MCF 10A (cell line): ENCODE data around the gene ERG. TPM values are rescaled to one million over a fixed set of nuclear protein-coding genes. Genes with fewer than 3 reads are reported as not detected.

Experiments
- BruUV-seq: library from RNA; stranded (reverse); fragments of 400-500 nt; replicated peaks from 2 replicates; lab custom pipeline; 2021; lab: Mats Ljungman, UMichigan
- CTCF ChIA-PET: fragments of 300-600 bp; sonication (Branson Sonifier 250); formaldehyde crosslinking; extraction: SDS; loops from one replicate; lab custom pipeline; 2021; ENCODE audit warnings: antibody characterized with exemption, inconsistent platforms; lab: Yijun Ruan, JAX
- POLR2A ChIA-PET: fragments of 300-600, 350-650 bp; sonication (Branson Sonifier 250); formaldehyde crosslinking; extraction: SDS; loops from one replicate; lab custom pipeline; 2020; ENCODE audit warnings: antibody characterized with exemption, inconsistent platforms; lab: Yijun Ruan, JAX
- DNase-seq: peaks from one replicate; pipeline ENCODE4 v3.0.0-alpha.2; 2018; ENCODE audit not compliant: unreplicated experiment
- H3K27ac Mint-ChIP-seq: one replicate; pipeline ENCODE4 v1.8.0; 2022; ENCODE audit warnings: mild to moderate bottlenecking, low read depth, mixed read lengths; ENCODE audit not compliant: unreplicated experiment
- H3K27me3 Mint-ChIP-seq: one replicate; pipeline ENCODE4 v1.8.0; 2022; ENCODE audit warnings: mixed read lengths; ENCODE audit not compliant: insufficient read depth, unreplicated experiment
- H3K36me3 Mint-ChIP-seq: one replicate; pipeline ENCODE4 v1.8.0; 2022; ENCODE audit warnings: mild to moderate bottlenecking, moderate library complexity, mixed read lengths; ENCODE audit not compliant: insufficient read depth, unreplicated experiment
- H3K4me1 Mint-ChIP-seq: one replicate; pipeline ENCODE4 v1.8.0; 2022; ENCODE audit warnings: mixed read lengths; ENCODE audit not compliant: insufficient read depth, unreplicated experiment
- H3K4me3 Mint-ChIP-seq: one replicate; pipeline ENCODE4 v1.8.0; 2022; ENCODE audit warnings: mild to moderate bottlenecking, moderate library complexity, mixed read lengths; ENCODE audit not compliant: unreplicated experiment
- H3K9me3 Mint-ChIP-seq: one replicate; pipeline ENCODE4 v1.8.0; 2022; ENCODE audit warnings: mixed read lengths; ENCODE audit not compliant: unreplicated experiment
- intact Hi-C: fragments of 100-400 bp; cut with micrococcal nuclease; formaldehyde crosslinking; loops from 2 replicates; pipeline ENCODE4 v1.14.1; 2022
- total RNA-seq: library from RNA; stranded (reverse); gene quantifications from 2 replicates; pipeline ENCODE4 v1.2.3, GENCODE V29; 2022
- TF ChIP-seq, protein P1 (sequence below): fragments of 200-600 bp; IDR thresholded peaks from one replicate; pipeline ENCODE4 v1.8.0; 2022; ENCODE audit warnings: antibody characterized with exemption, mild to moderate bottlenecking; ENCODE audit not compliant: unreplicated experiment

ERG gene
- total RNA-seq, 1 experiment from 2014 or later: not detected

DNA sequence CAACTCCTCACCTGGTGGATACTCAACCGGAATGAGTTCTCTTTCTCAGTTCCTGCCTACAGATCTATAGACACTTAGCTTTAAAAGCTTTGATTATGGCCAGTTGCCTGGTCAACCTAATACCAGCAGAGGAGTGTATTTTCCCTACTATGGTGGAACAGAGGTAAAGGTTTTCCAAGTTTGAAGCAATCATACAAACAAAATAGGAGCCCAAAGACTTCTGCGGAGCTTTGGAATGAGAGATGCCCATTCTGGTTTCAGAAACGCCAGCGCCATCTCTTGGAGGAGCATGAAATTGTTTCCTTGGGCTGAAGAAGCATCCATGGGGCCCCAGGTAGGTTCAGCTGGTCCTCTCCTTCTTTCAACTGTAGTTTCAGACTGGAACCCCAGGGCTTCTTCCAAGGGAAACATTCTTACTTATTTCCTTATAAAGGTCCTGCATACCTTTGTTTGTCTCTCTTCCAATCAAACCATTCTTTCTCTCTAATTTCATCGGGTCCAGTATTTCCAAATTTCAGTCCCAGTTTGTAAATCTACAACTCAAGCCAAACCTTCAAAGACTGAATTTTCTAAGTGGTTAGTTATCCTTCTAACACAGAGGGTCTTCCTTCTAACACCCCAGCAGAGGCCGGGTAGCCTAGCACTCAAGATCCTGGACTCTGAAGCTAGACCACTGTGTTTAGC is 145.6 kb downstream of the ERG start:
- H3K27ac Mint-ChIP-seq: no peak overlapping the region

DNA sequence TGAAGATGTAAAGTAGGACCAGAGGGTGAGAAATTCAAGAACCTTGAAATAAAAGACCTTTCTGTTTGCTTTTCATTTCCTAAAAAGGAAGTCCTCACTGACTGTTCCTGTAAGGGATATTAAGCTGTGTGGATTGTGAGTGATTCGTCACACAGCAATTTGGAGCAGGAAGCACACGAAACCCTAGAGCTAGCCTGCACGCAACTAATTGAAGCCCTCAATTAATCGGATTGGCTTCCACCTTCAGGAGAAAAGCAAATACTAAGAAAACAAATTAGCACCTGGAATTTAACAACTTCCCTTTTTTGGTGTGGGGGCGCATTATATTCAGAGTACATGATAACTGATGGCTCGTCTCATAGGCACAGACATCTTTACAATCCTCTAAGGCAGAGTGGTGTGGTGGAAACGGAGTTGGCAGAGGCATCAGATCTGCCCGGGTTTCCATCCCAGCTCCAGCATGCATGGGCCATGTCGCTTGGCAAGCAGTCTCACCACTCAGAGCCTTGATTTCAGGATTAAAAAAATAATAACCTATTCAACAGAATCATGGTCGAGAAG is 146.2 kb downstream of the ERG start:
- CTCF ChIA-PET: interaction anchor here (0.5 to 10.7 kb wide), 62 partner anchors 9 to 814 kb away, joined by 3 to 168 read pairs (median 4); no protein-coding TSS in a partner anchor
- intact Hi-C loops: loop anchor here (1.0 to 5.0 kb wide), 6 partner anchors 115 to 652 kb away; no protein-coding TSS in a partner anchor
- TF ChIP-seq, protein P1, sequence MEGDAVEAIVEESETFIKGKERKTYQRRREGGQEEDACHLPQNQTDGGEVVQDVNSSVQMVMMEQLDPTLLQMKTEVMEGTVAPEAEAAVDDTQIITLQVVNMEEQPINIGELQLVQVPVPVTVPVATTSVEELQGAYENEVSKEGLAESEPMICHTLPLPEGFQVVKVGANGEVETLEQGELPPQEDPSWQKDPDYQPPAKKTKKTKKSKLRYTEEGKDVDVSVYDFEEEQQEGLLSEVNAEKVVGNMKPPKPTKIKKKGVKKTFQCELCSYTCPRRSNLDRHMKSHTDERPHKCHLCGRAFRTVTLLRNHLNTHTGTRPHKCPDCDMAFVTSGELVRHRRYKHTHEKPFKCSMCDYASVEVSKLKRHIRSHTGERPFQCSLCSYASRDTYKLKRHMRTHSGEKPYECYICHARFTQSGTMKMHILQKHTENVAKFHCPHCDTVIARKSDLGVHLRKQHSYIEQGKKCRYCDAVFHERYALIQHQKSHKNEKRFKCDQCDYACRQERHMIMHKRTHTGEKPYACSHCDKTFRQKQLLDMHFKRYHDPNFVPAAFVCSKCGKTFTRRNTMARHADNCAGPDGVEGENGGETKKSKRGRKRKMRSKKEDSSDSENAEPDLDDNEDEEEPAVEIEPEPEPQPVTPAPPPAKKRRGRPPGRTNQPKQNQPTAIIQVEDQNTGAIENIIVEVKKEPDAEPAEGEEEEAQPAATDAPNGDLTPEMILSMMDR: no peak
- Mint-ChIP-seq H3K27me3 (no peaks in the 10 kb centered on the region), H3K4me3 (no peak overlapping the region), H3K4me1 (peaks cover 9% of the 10 kb centered on the region), H3K27ac (peak overlapping the region; percentile 7), H3K36me3 (no peaks in the 10 kb centered on the region), H3K9me3 (no peaks in the 10 kb centered on the region)
- POLR2A ChIA-PET: interaction anchor here (0.6 to 3.0 kb wide), 7 partner anchors 56 to 788 kb away, joined by 3 to 14 read pairs (median 3); no protein-coding TSS in a partner anchor
- DNase-seq: peak; percentile 66
- no TSS peak for BruUV-seq

More for the DNA sequence above, 145.6 kb downstream of the ERG start:
- Mint-ChIP-seq H3K27me3 (no peaks in the 10 kb centered on the region), H3K9me3 (no peaks in the 10 kb centered on the region), H3K4me1 (peaks cover 9% of the 10 kb centered on the region), H3K4me3 (no peak overlapping the region), H3K36me3 (no peaks in the 10 kb centered on the region)
- CTCF ChIA-PET: interaction anchor here (0.5 to 10.7 kb wide), 63 partner anchors 9 to 815 kb away, joined by 3 to 168 read pairs (median 4); no protein-coding TSS in a partner anchor
- intact Hi-C loops: loop anchor here (1.0 to 5.0 kb wide), 6 partner anchors 115 to 652 kb away; no protein-coding TSS in a partner anchor
- TF ChIP-seq, protein P1: peak; percentile 88
- POLR2A ChIA-PET: interaction anchor here (0.6 to 3.0 kb wide), 8 partner anchors 56 to 789 kb away, joined by 3 to 14 read pairs (median 3); no protein-coding TSS in a partner anchor
- DNase-seq: peak; percentile 86
- BruUV-seq: no TSS peak

DNA sequence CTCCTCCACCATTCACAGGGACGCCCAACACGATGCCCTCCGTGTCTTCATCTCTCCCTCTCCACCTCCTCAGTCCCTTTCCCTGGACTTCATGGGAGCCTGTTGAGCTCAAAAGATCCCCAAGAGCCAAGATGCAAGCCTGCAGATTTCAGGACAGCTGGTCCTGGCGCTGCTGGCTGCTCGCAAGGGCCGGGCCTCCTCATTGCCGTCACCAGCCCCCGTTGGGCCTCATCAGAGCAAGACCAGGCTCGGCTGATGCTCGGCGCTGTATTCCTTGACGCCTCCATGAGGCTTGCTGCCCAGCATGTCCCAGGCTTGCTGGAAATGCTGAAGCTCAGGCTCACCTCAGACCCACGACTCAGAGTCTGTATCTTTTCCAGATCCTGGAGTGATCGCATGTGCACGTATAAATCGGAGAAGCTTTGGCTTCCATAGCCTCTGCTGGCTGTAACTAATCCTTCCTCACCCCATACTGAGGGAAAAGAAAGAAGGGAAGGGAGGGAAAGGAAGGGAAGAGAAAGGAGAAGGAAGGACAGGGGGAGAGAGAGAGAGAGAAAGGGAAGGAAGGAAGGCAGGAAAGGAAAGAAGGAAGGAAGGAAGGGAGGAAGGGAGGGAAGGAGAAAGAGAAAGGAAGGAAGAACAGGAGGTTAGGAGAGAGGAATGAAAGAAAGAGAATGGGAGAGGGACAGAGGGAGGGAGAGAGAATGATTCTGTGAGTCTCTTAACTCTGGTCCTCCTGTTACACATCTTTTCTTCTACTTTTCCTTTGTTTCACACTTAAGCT is 146.9 kb downstream of the ERG start:
- peaks cover 10% of the 10 kb centered on the region for H3K4me1 Mint-ChIP-seq
- no peaks in the 10 kb centered on the region for H3K36me3 Mint-ChIP-seq
- peak overlapping the region; percentile 7 for H3K27ac Mint-ChIP-seq
- BruUV-seq: no TSS peak
- ChIA-PET CTCF (interaction anchor here (0.5 to 10.7 kb wide), 39 partner anchors 8 to 806 kb away, joined by 3 to 168 read pairs (median 5); no protein-coding TSS in a partner anchor), POLR2A (interaction anchor here (0.6 to 3.0 kb wide), 7 partner anchors 9 to 787 kb away, joined by 3 to 14 read pairs (median 3); no protein-coding TSS in a partner anchor)
- no peaks in the 10 kb centered on the region for H3K27me3 Mint-ChIP-seq
- intact Hi-C loops: loop anchor here (5.0 kb wide), 1 partner anchor 114 kb away; no protein-coding TSS in a partner anchor
- no peak for DNase-seq
- no peaks in the 10 kb centered on the region for H3K9me3 Mint-ChIP-seq
- TF ChIP-seq, protein P1: no peak
- H3K4me3 Mint-ChIP-seq: no peak overlapping the region
